HL-60 (cell line): Measurements from ENCODE around the gene CAMTA1.

Experiments
- DNase-seq, 2 experiments: peaks; one replicate each; pipeline ENCODE4 v3.0.0-alpha.2; 2010 to 2020; ENCODE audit warnings: low read depth in 1 of 2, low spot score in 1 of 2
- H3K27ac ChIP-seq: fragments of 250-450 bp; sonication (Bioruptor Pico); replicated peaks from 2 replicates; pipeline ENCODE4 v1.5.1; 2020; ENCODE audit warnings: mild to moderate bottlenecking, moderate library complexity
- H3K27me3 ChIP-seq: fragments of 250-450 bp; sonication (Bioruptor Pico); 2 replicates; pipeline ENCODE4 v1.5.1; 2021; ENCODE audit warnings: mild to moderate bottlenecking, moderate library complexity; ENCODE audit not compliant: insufficient read depth, poor library complexity, severe bottlenecking
- H3K4me3 ChIP-seq: replicated peaks from 2 replicates; pipeline ENCODE4 v1.5.1; 2011; ENCODE audit warnings: mild to moderate bottlenecking, control low read depth, low read length; ENCODE audit not compliant: insufficient read depth
- GABPA ChIP-seq: IDR thresholded peaks from 2 replicates; pipeline ENCODE4 v1.6.1; 2012; ENCODE audit warnings: low read depth
- POLR2AphosphoS5 ChIP-seq: IDR thresholded peaks from 2 replicates; pipeline ENCODE4 v1.6.1; 2012; ENCODE audit warnings: low read depth
- SPI1 ChIP-seq: IDR thresholded peaks from 2 replicates; pipeline ENCODE4 v1.6.1; 2012; ENCODE audit warnings: low read depth, mild to moderate bottlenecking, borderline replicate concordance
- TF ChIP-seq, protein P1 (sequence below): IDR thresholded peaks from one replicate; pipeline ENCODE4 v1.5.1; 2011; ENCODE audit warnings: low read length, control low read depth, inconsistent platforms; ENCODE audit not compliant: insufficient read depth
- TF ChIP-seq, protein P2 (sequence below): IDR thresholded peaks from 2 replicates; pipeline ENCODE4 v1.6.1; 2012; ENCODE audit warnings: low read depth; ENCODE audit not compliant: insufficient replicate concordance

Gene CAMTA1

DNA sequence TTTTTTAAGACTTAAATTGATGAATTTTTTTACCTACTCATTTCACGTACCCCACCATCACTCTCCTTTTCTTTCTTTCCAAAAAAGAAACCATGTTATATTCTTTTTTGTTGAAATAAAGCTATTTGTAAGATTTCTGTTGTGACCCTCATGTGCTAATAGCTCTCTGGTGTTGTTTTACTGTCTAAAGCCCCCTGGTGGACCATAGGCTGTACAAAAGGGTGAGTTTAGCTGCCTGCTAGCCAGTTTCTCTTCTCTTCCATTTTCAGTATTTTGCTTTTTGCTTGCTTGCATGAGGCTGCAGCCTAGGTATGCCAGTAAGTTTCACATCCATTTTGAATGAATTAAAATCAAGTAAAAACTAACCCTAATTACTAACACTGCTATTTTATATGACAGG is 970.2 kb downstream of the CAMTA1 start:
- no peak for DNase-seq

DNA sequence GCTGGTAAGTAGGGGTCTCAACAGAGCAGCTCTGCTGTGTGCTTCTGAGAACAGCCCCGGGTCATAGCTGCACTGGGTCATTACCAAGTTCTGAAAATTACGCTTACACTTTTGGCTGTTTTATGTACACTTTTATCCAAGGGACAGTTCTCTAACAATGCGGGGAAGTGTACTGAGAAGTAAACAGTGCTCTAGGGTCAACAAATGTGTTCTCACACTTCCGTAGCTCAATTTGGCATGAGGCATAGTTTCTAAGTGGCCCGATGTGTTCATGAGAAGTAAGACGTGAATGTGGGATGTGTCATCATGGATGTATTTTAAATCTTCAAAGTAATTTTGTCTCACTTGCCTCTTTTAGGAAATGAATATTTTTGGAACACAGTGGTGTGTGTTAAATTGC is 975.0 kb downstream of the CAMTA1 start:
- Histone ChIP-seq H3K4me3 (no peak overlapping the region), H3K27me3 (no peaks in the 10 kb centered on the region), H3K27ac (no peak overlapping the region)
- TF ChIP-seq SPI1 (no peak), GABPA (no peak), POLR2AphosphoS5 (no peak)
- TF ChIP-seq, protein P1, sequence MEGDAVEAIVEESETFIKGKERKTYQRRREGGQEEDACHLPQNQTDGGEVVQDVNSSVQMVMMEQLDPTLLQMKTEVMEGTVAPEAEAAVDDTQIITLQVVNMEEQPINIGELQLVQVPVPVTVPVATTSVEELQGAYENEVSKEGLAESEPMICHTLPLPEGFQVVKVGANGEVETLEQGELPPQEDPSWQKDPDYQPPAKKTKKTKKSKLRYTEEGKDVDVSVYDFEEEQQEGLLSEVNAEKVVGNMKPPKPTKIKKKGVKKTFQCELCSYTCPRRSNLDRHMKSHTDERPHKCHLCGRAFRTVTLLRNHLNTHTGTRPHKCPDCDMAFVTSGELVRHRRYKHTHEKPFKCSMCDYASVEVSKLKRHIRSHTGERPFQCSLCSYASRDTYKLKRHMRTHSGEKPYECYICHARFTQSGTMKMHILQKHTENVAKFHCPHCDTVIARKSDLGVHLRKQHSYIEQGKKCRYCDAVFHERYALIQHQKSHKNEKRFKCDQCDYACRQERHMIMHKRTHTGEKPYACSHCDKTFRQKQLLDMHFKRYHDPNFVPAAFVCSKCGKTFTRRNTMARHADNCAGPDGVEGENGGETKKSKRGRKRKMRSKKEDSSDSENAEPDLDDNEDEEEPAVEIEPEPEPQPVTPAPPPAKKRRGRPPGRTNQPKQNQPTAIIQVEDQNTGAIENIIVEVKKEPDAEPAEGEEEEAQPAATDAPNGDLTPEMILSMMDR, result no peak
- TF ChIP-seq, protein P2, sequence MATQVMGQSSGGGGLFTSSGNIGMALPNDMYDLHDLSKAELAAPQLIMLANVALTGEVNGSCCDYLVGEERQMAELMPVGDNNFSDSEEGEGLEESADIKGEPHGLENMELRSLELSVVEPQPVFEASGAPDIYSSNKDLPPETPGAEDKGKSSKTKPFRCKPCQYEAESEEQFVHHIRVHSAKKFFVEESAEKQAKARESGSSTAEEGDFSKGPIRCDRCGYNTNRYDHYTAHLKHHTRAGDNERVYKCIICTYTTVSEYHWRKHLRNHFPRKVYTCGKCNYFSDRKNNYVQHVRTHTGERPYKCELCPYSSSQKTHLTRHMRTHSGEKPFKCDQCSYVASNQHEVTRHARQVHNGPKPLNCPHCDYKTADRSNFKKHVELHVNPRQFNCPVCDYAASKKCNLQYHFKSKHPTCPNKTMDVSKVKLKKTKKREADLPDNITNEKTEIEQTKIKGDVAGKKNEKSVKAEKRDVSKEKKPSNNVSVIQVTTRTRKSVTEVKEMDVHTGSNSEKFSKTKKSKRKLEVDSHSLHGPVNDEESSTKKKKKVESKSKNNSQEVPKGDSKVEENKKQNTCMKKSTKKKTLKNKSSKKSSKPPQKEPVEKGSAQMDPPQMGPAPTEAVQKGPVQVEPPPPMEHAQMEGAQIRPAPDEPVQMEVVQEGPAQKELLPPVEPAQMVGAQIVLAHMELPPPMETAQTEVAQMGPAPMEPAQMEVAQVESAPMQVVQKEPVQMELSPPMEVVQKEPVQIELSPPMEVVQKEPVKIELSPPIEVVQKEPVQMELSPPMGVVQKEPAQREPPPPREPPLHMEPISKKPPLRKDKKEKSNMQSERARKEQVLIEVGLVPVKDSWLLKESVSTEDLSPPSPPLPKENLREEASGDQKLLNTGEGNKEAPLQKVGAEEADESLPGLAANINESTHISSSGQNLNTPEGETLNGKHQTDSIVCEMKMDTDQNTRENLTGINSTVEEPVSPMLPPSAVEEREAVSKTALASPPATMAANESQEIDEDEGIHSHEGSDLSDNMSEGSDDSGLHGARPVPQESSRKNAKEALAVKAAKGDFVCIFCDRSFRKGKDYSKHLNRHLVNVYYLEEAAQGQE, result no peak
- no peak for DNase-seq

More for the DNA sequence above, 970.2 kb downstream of the CAMTA1 start:
- Histone ChIP-seq H3K27me3 (no peaks in the 10 kb centered on the region), H3K4me3 (no peak overlapping the region), H3K27ac (no peak overlapping the region)
- TF ChIP-seq SPI1 (no peak), GABPA (no peak), POLR2AphosphoS5 (no peak)
- TF ChIP-seq, protein P1, result peak; percentile 19
- TF ChIP-seq, protein P2, result no peak

DNA sequence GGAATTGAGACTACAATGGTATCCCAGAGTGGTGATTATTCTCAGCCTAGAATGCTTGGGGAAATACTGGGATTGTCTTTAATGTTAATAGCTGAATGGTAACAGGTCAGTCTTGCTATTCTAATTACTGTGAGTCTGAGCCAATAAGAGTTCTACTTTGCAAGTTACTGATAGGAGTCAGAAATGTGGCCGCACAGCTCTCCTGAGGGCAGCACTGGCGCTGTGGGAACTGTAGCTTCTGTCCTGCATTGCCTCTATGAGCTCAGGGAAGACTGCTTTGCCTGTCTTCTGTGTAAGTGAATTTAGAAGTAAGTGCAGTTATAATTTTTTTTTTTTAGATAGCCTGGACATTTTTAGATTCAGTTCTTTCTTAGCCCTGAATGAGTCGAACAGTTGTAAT is 975.8 kb downstream of the CAMTA1 start:
- Histone ChIP-seq H3K27ac (no peak overlapping the region), H3K4me3 (no peak overlapping the region), H3K27me3 (no peaks in the 10 kb centered on the region)
- no peak for DNase-seq
- TF ChIP-seq SPI1, result no peak
- TF ChIP-seq GABPA, result no peak
- TF ChIP-seq, protein P1, result no peak
- TF ChIP-seq, protein P2, result no peak
- no peak for TF ChIP-seq POLR2AphosphoS5
